ENCODE results near the gene TACSTD2. TPM values are rescaled to one million over a fixed set of nuclear protein-coding genes. Genes with fewer than 3 reads are reported as not detected.

TACSTD2 gene
- polyA plus RNA-seq, 1 donor from 2014 or later = not detected

- H2AFZ ChIP-seq (ENCODE audit: low read depth, low read length) = no peak overlapping the region
- H4K20me1 ChIP-seq (ENCODE audit: insufficient read depth) = no peaks in the 10 kb centered on the region
- H3F3A ChIP-seq (ENCODE audit: insufficient read depth, low read length, poor library complexity, severe bottlenecking) = no peaks in the 10 kb centered on the region
- no peaks in the 10 kb centered on the region for H3K79me2 ChIP-seq (replicated peaks; ENCODE audit: insufficient read depth, low read length)
- no peak for TF ChIP-seq POLR2AphosphoS5 (IDR thresholded peaks at IDR 0.05)
- TF ChIP-seq MXI1 (conservative IDR thresholded peaks at IDR 0.05; ENCODE audit: poor library complexity, severe bottlenecking) = no peak
- TF ChIP-seq RAD21 (conservative IDR thresholded peaks at IDR 0.05) = no peak
- no peak for TF ChIP-seq TAF1 (IDR thresholded peaks at IDR 0.05; ENCODE audit: low read depth)
- TF ChIP-seq EZH2 (IDR thresholded peaks at IDR 0.05; ENCODE audit: borderline replicate concordance, insufficient read depth, low read length, poor library complexity, severe bottlenecking) = no peak
- TF ChIP-seq, protein P1, sequence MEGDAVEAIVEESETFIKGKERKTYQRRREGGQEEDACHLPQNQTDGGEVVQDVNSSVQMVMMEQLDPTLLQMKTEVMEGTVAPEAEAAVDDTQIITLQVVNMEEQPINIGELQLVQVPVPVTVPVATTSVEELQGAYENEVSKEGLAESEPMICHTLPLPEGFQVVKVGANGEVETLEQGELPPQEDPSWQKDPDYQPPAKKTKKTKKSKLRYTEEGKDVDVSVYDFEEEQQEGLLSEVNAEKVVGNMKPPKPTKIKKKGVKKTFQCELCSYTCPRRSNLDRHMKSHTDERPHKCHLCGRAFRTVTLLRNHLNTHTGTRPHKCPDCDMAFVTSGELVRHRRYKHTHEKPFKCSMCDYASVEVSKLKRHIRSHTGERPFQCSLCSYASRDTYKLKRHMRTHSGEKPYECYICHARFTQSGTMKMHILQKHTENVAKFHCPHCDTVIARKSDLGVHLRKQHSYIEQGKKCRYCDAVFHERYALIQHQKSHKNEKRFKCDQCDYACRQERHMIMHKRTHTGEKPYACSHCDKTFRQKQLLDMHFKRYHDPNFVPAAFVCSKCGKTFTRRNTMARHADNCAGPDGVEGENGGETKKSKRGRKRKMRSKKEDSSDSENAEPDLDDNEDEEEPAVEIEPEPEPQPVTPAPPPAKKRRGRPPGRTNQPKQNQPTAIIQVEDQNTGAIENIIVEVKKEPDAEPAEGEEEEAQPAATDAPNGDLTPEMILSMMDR (IDR thresholded peaks at IDR 0.05; ENCODE audit: poor library complexity, severe bottlenecking) = no peak
- no peak for TF ChIP-seq EP300 (conservative IDR thresholded peaks at IDR 0.05; ENCODE audit: poor library complexity, severe bottlenecking)
- TF ChIP-seq SMC3 (conservative IDR thresholded peaks at IDR 0.05; ENCODE audit: poor library complexity) = no peak
- TF ChIP-seq REST (IDR thresholded peaks at IDR 0.05; ENCODE audit: borderline replicate concordance) = no peak
- H3K27me3 ChIP-seq (ENCODE audit: insufficient read depth, low read depth, low read length) = no peaks in the 10 kb centered on the region
- peaks cover 5% of the 10 kb centered on the region for H3K9me3 ChIP-seq (ENCODE audit: low read length)
- no peak overlapping the region for H3K9ac ChIP-seq (ENCODE audit: low read length)
- no peak overlapping the region for H3K4me3 ChIP-seq (ENCODE audit: low read length)
- H3K36me3 ChIP-seq (ENCODE audit: insufficient read depth, low read length) = no peaks in the 10 kb centered on the region
- no peak overlapping the region for H3K27ac ChIP-seq (ENCODE audit: low read length)
- no peaks in the 10 kb centered on the region for H3K9me2 ChIP-seq (ENCODE audit: insufficient read depth, low read length)
- no peak overlapping the region for H3K4me2 ChIP-seq (ENCODE audit: low read length)
Observed at GRCh38 chr1:58561633-58562032, 15.4 kb downstream of the TACSTD2 start.

DNA sequence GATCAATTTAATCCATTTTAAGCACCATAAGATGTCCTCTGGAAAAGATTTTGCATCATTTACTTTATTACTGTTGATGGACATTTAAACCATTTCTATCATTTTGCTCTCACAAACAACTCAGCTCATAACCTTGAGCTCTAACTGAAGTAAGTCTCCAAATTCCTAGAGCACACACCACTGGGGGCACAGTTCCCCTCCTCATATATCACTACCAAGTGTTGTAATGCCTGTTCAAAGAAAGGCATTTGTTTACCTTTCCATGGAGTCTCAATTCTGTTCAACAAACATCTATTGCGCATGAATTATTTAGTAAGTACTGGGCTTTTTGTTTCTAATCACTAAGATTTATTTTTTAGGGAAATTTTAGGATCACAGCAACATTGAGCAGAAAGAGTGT lies 21.7 kb downstream of the TACSTD2 start:
- Histone ChIP-seq H3K9me3 (ENCODE audit: low read length) (no peaks in the 10 kb centered on the region), H3K27me3 (ENCODE audit: insufficient read depth, low read depth, low read length) (no peaks in the 10 kb centered on the region), H4K20me1 (ENCODE audit: insufficient read depth) (no peaks in the 10 kb centered on the region), H3K9ac (ENCODE audit: low read length) (no peak overlapping the region), H2AFZ (ENCODE audit: low read depth, low read length) (no peak overlapping the region), H3F3A (ENCODE audit: insufficient read depth, low read length, poor library complexity, severe bottlenecking) (no peaks in the 10 kb centered on the region), H3K79me2 (replicated peaks; ENCODE audit: insufficient read depth, low read length) (no peaks in the 10 kb centered on the region), H3K36me3 (ENCODE audit: insufficient read depth, low read length) (no peaks in the 10 kb centered on the region), H3K4me2 (ENCODE audit: low read length) (no peak overlapping the region), H3K9me2 (ENCODE audit: insufficient read depth, low read length) (no peaks in the 10 kb centered on the region), H3K27ac (ENCODE audit: low read length) (no peak overlapping the region), H3K4me3 (ENCODE audit: low read length) (no peak overlapping the region)
- no peak for TF ChIP-seq SMC3 (conservative IDR thresholded peaks at IDR 0.05; ENCODE audit: poor library complexity)
- TF ChIP-seq TAF1 (IDR thresholded peaks at IDR 0.05; ENCODE audit: low read depth) = no peak
- no peak for TF ChIP-seq EZH2 (IDR thresholded peaks at IDR 0.05; ENCODE audit: borderline replicate concordance, insufficient read depth, low read length, poor library complexity, severe bottlenecking)
- no peak for TF ChIP-seq MXI1 (conservative IDR thresholded peaks at IDR 0.05; ENCODE audit: poor library complexity, severe bottlenecking)
- TF ChIP-seq, protein P1 (IDR thresholded peaks at IDR 0.05; ENCODE audit: poor library complexity, severe bottlenecking) = no peak
- TF ChIP-seq REST (IDR thresholded peaks at IDR 0.05; ENCODE audit: borderline replicate concordance) = no peak
- TF ChIP-seq EP300 (conservative IDR thresholded peaks at IDR 0.05; ENCODE audit: poor library complexity, severe bottlenecking) = no peak
- TF ChIP-seq RAD21 (conservative IDR thresholded peaks at IDR 0.05) = no peak
- TF ChIP-seq POLR2AphosphoS5 (IDR thresholded peaks at IDR 0.05) = no peak
